Kidney glomerular epithelial cell (primary cell): ENCODE data around the gene NR2E1.

ENCODE experiments used
- DNase-seq: peaks from one replicate; lab custom pipeline; 2025; lab: John Stamatoyannopoulos, UW

Gene NR2E1

GRCh38 chr6:108156180-108156937 is 9.5 kb upstream of the NR2E1 start:
- DNase-seq = no peak

- DNase-seq = no peak
These were observed 8.9 kb upstream of the NR2E1 start for GRCh38 chr6:108156938-108157233.

- no peak for DNase-seq
These were observed 8.4 kb upstream of the NR2E1 start for GRCh38 chr6:108157234-108157980.

- DNase-seq = no peak
These were observed 7.8 kb upstream of the NR2E1 start for GRCh38 chr6:108157981-108158525.

- DNase-seq = no peak
These were observed 5.8 kb upstream of the NR2E1 start for GRCh38 chr6:108159981-108160380.

- DNase-seq = no peak
These were observed 4.0 kb upstream of the NR2E1 start for GRCh38 chr6:108161724-108162282.

GRCh38 chr6:108163267-108163643 is 2.6 kb upstream of the NR2E1 start:
- no peak for DNase-seq

GRCh38 chr6:108163644-108164542 is 1.9 kb upstream of the NR2E1 start:
- DNase-seq = no peak

GRCh38 chr6:108164543-108164814 is 1.3 kb upstream of the NR2E1 start:
- no peak for DNase-seq

GRCh38 chr6:108164815-108165706 is 761 bp upstream of the NR2E1 start:
- DNase-seq = no peak

GRCh38 chr6:108166664-108167448 is 1.0 kb downstream of the NR2E1 start:
- DNase-seq = no peak

GRCh38 chr6:108167449-108168089 is 1.7 kb downstream of the NR2E1 start:
- DNase-seq = no peak

- no peak for DNase-seq
These were observed 2.3 kb downstream of the NR2E1 start for GRCh38 chr6:108168090-108168463.

- no peak for DNase-seq
These were observed 3.0 kb downstream of the NR2E1 start for GRCh38 chr6:108168501-108169463.

GRCh38 chr6:108169464-108170331 is 3.9 kb downstream of the NR2E1 start:
- no peak for DNase-seq

- DNase-seq = no peak
These were observed 4.8 kb downstream of the NR2E1 start for GRCh38 chr6:108170332-108171290.
